Liver (tissue), 9 donors: Measurements from ENCODE around the gene ASPHD1. TPM values are rescaled to one million over a fixed set of nuclear protein-coding genes. Genes with fewer than 3 reads are reported as not detected.

Source experiments
- DNase-seq: peaks from one replicate; pipeline ENCODE4 v3.0.0-alpha.2; 2017; ENCODE audit warnings: low spot score
- H3K27ac ChIP-seq, 2 donors: one replicate each; pipeline ENCODE4 v1.7.0; 2013; ENCODE audit warnings: inconsistent platforms in 2 of 2, low read length in 2 of 2, control low read depth in 1 of 2, low read depth in 1 of 2, mild to moderate bottlenecking in 1 of 2
- H3K27me3 ChIP-seq, 4 donors: one replicate each; pipeline versions ENCODE4 v1.6.1 to v1.7.0; 2013; ENCODE audit warnings: low read length in 3 of 4, inconsistent platforms in 1 of 4, mild to moderate bottlenecking in 1 of 4, moderate library complexity in 1 of 4; ENCODE audit not compliant: control insufficient read depth in 4 of 4, insufficient read depth in 4 of 4
- H3K36me3 ChIP-seq, 4 donors: one replicate each; pipeline versions ENCODE4 v1.6.1 to v1.7.0; 2013; ENCODE audit warnings: low read length in 3 of 4, mild to moderate bottlenecking in 3 of 4, low read depth in 1 of 4, moderate library complexity in 1 of 4; ENCODE audit not compliant: control insufficient read depth in 4 of 4, insufficient read depth in 3 of 4
- H3K4me1 ChIP-seq, 4 donors: one replicate each; pipeline versions ENCODE4 v1.6.1 to v1.7.0; 2013; ENCODE audit warnings: low read length in 3 of 4, mild to moderate bottlenecking in 3 of 4, moderate library complexity in 1 of 4; ENCODE audit not compliant: control insufficient read depth in 4 of 4, insufficient read depth in 4 of 4
- H3K4me3 ChIP-seq, 3 donors: one replicate each; pipeline versions ENCODE4 v1.6.1 to v1.7.0; 2013; ENCODE audit warnings: low read length in 3 of 3, control low read depth in 1 of 3, low read depth in 1 of 3, mild to moderate bottlenecking in 1 of 3
- H3K9ac ChIP-seq, 2 donors: one replicate each; pipeline ENCODE4 v1.7.0; 2013; ENCODE audit warnings: low read length in 2 of 2, mild to moderate bottlenecking in 2 of 2, moderate library complexity in 2 of 2, control low read depth in 1 of 2, low read depth in 1 of 2
- H3K9me3 ChIP-seq, 4 donors: one replicate each; pipeline versions ENCODE4 v1.6.1 to v1.7.0; 2013; ENCODE audit warnings: low read length in 3 of 4; ENCODE audit not compliant: control insufficient read depth in 4 of 4
- EGR1 ChIP-seq, 2 donors: IDR thresholded peaks; 2 replicates each; pipeline ENCODE4 v1.6.1; 2016 to 2018; ENCODE audit warnings: antibody characterized with exemption in 2 of 2, low read depth in 2 of 2
- FOXA1 ChIP-seq: IDR thresholded peaks from 2 replicates; pipeline ENCODE4 v1.6.1; 2016; ENCODE audit warnings: antibody characterized with exemption
- FOXA2 ChIP-seq: IDR thresholded peaks from 2 replicates; pipeline ENCODE4 v1.6.1; 2016; ENCODE audit warnings: antibody characterized with exemption
- GABPA ChIP-seq, 2 donors: IDR thresholded peaks in 1 of 2; conservative IDR thresholded peaks in 1 of 2; 2 replicates each; pipeline ENCODE4 v1.6.1; 2016; ENCODE audit warnings: antibody characterized with exemption in 2 of 2, mild to moderate bottlenecking in 1 of 2, moderate library complexity in 1 of 2
- HNF4A ChIP-seq, 2 donors: conservative IDR thresholded peaks; 2 replicates each; pipeline ENCODE4 v1.6.1; 2016; ENCODE audit warnings: antibody characterized with exemption in 2 of 2, mild to moderate bottlenecking in 2 of 2
- HNF4G ChIP-seq: IDR thresholded peaks from 2 replicates; pipeline ENCODE4 v1.6.1; 2016; ENCODE audit warnings: antibody characterized with exemption
- JUND ChIP-seq, 2 donors: IDR thresholded peaks; 2 replicates each; pipeline ENCODE4 v1.6.1; 2016; ENCODE audit warnings: antibody characterized with exemption in 2 of 2
- MAX ChIP-seq: IDR thresholded peaks from 2 replicates; pipeline ENCODE4 v1.6.1; 2016; ENCODE audit warnings: antibody characterized with exemption
- NR2F2 ChIP-seq: IDR thresholded peaks from 2 replicates; pipeline ENCODE4 v1.6.1; 2016; ENCODE audit warnings: antibody characterized with exemption
- RAD21 ChIP-seq, 2 donors: IDR thresholded peaks; 2 replicates each; pipeline ENCODE4 v1.6.1; 2016; ENCODE audit warnings: antibody characterized with exemption in 2 of 2, mild to moderate bottlenecking in 2 of 2
- RXRA ChIP-seq, 2 donors: IDR thresholded peaks; 2 replicates each; pipeline ENCODE4 v1.6.1; 2017 to 2018; ENCODE audit warnings: antibody characterized with exemption in 2 of 2, mild to moderate bottlenecking in 1 of 2
- SP1 ChIP-seq: IDR thresholded peaks from 2 replicates; pipeline ENCODE4 v1.6.1; 2018; ENCODE audit warnings: antibody characterized with exemption, mild to moderate bottlenecking
- TAF1 ChIP-seq: conservative IDR thresholded peaks from 2 replicates; pipeline ENCODE4 v1.6.1; 2016; ENCODE audit warnings: antibody characterized with exemption, mild to moderate bottlenecking
- YY1 ChIP-seq: IDR thresholded peaks from 2 replicates; pipeline ENCODE4 v1.6.1; 2016; ENCODE audit warnings: antibody characterized with exemption, mild to moderate bottlenecking
- ZBTB33 ChIP-seq: IDR thresholded peaks from 2 replicates; pipeline ENCODE4 v1.6.1; 2016; ENCODE audit warnings: antibody characterized with exemption
- WGBS: extraction: QIAGEN DNeasy Blood & Tissue Kit; methylation state at CpG from one replicate; pipeline ENCODE4 v1.1.7; 2013; 5-methylcytosine and 5-hydroxymethylcytosine counted together
- polyA plus RNA-seq, 2 donors: library from polyadenylated mRNA; stranded (reverse) in 1 of 2; unstranded in 1 of 2; fragments of 200-250 nt in 1 of 2; fragments of >200 nt in 1 of 2; fragmentation: Nextera tagmentation in 1 of 2; extraction: Ambion mirVana in 1 of 2; gene quantifications; one replicate each; pipeline versions ENCODE4 v1.2.1 to v1.2.3, GENCODE V29; 2013 to 2015
- total RNA-seq, 2 donors: library from RNA; depleted of rRNA; stranded (reverse); fragments of >200 nt; gene quantifications; one replicate each; pipeline ENCODE4 v1.2.3, GENCODE V29; 2014
- TF ChIP-seq, protein P1 (sequence below): fragments of 150-350 bp; IDR thresholded peaks from 2 replicates; pipeline ENCODE4 v1.5.1; 2017; ENCODE audit warnings: improper control_type of control experiment, low read depth, low read length; ENCODE audit not compliant: missing input control
- TF ChIP-seq, protein P2 (sequence below): IDR thresholded peaks from 2 replicates; pipeline ENCODE4 v1.6.1; 2016; ENCODE audit warnings: antibody characterized with exemption
- TF ChIP-seq, protein P3 (sequence below): IDR thresholded peaks from 2 replicates; pipeline ENCODE4 v1.6.1; 2016; ENCODE audit warnings: antibody characterized with exemption, mild to moderate bottlenecking
- donor health status: healthy.
- donor health status: healthy.
- donor health status: healthy.
- donor health status: healthy.
- donor health status: healthy.

The ASPHD1 gene
- total RNA-seq (under 1 TPM in 1 of 2 donors, not detected in 1; 0.25 TPM), polyA plus RNA-seq (under 1 TPM in 1 of 2 donors, not detected in 1; 0.28 TPM)

DNA sequence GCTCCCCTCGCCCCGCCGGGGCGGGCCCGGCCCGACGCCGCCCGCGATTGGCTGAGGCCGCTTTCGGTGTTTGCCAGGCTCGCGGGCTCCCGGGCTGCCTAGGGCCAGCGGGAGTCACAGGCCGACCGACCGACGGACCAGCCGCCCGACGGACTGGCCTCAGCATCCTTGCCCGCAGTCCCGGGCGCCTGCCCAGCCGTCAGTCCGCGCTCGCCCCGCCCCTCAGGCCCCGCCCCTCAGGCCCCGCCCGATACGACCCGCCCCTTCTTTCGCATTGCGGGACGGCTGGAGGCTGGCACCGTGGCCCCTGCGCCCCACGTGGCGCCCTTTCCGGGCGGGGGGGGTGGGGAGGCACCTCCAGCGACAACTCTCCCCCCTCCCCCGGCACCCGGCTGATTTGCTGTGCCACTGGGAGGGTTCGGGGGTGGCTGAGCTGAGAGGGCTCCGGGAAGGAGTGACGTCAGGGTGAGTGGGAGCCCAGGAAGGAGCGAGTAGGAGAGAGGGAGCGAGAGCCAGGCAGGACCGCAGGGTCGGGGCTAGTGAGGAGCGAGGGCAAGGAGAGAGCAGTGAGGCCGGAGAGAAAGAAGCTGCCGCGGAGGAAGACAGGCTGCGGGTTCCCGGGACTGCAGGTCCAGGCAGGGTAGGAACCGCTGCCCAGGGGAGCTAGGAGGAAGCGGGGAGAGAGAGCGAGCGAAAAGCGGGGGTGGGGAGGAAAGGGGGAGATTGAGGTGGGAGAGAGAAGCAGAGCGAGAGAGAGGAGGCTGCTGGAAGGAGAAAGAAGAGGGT lies at the start of gene ASPHD1:
Gene ASPHD1 (plus strand): TSS at position 387 of the 786 bp plus-strand sequence. CDS start 484 bp downstream, outside the sequence.
- Histone ChIP-seq H3K4me1 (peaks cover 2 to 12% (median 6%) of the 10 kb centered on the region in 4 donors), H3K4me3 (peak within 1 kb of the TSS in 2 of 3 donors; percentile 25 to 65), H3K9me3 (no peaks in the 10 kb centered on the region), H3K27me3 (peaks cover 0 to 6% (median 1%) of the 10 kb centered on the region in 4 donors), H3K9ac (no peak within 1 kb of the TSS), H3K27ac (no peak within 1 kb of the TSS), H3K36me3 (no peaks in the 10 kb centered on the region)
- 2% methylated on average over 67 of the region's 67 CpGs for WGBS
- DNase-seq, result no peak
- TF ChIP-seq, protein P1, sequence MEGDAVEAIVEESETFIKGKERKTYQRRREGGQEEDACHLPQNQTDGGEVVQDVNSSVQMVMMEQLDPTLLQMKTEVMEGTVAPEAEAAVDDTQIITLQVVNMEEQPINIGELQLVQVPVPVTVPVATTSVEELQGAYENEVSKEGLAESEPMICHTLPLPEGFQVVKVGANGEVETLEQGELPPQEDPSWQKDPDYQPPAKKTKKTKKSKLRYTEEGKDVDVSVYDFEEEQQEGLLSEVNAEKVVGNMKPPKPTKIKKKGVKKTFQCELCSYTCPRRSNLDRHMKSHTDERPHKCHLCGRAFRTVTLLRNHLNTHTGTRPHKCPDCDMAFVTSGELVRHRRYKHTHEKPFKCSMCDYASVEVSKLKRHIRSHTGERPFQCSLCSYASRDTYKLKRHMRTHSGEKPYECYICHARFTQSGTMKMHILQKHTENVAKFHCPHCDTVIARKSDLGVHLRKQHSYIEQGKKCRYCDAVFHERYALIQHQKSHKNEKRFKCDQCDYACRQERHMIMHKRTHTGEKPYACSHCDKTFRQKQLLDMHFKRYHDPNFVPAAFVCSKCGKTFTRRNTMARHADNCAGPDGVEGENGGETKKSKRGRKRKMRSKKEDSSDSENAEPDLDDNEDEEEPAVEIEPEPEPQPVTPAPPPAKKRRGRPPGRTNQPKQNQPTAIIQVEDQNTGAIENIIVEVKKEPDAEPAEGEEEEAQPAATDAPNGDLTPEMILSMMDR, result no peak
- TF ChIP-seq, protein P2, sequence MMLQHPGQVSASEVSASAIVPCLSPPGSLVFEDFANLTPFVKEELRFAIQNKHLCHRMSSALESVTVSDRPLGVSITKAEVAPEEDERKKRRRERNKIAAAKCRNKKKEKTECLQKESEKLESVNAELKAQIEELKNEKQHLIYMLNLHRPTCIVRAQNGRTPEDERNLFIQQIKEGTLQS, result no peak
- TF ChIP-seq SP1, result no peak
- TF ChIP-seq RAD21 (IDR thresholded peaks at IDR 0.05), result no peak
- no peak for TF ChIP-seq RXRA (IDR thresholded peaks at IDR 0.05)
- TF ChIP-seq FOXA1, result no peak
- TF ChIP-seq HNF4A (conservative IDR thresholded peaks at IDR 0.05), result no peak
- no peak for TF ChIP-seq JUND (IDR thresholded peaks at IDR 0.05)
- TF ChIP-seq MAX, result no peak
- no peak for TF ChIP-seq ZBTB33
- no peak for TF ChIP-seq GABPA (IDR thresholded peaks at IDR 0.05 in 1 of 2, conservative IDR thresholded peaks at IDR 0.05 in 1 of 2)
- TF ChIP-seq YY1, result no peak
- no peak for TF ChIP-seq HNF4G
- TF ChIP-seq, protein P3, sequence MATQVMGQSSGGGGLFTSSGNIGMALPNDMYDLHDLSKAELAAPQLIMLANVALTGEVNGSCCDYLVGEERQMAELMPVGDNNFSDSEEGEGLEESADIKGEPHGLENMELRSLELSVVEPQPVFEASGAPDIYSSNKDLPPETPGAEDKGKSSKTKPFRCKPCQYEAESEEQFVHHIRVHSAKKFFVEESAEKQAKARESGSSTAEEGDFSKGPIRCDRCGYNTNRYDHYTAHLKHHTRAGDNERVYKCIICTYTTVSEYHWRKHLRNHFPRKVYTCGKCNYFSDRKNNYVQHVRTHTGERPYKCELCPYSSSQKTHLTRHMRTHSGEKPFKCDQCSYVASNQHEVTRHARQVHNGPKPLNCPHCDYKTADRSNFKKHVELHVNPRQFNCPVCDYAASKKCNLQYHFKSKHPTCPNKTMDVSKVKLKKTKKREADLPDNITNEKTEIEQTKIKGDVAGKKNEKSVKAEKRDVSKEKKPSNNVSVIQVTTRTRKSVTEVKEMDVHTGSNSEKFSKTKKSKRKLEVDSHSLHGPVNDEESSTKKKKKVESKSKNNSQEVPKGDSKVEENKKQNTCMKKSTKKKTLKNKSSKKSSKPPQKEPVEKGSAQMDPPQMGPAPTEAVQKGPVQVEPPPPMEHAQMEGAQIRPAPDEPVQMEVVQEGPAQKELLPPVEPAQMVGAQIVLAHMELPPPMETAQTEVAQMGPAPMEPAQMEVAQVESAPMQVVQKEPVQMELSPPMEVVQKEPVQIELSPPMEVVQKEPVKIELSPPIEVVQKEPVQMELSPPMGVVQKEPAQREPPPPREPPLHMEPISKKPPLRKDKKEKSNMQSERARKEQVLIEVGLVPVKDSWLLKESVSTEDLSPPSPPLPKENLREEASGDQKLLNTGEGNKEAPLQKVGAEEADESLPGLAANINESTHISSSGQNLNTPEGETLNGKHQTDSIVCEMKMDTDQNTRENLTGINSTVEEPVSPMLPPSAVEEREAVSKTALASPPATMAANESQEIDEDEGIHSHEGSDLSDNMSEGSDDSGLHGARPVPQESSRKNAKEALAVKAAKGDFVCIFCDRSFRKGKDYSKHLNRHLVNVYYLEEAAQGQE, result no peak
- no peak for TF ChIP-seq NR2F2
- no peak for TF ChIP-seq EGR1 (IDR thresholded peaks at IDR 0.05; ENCODE audit: low read depth in 2 of 2)
- no peak for TF ChIP-seq FOXA2
- TF ChIP-seq TAF1, result no peak
